ENCODE measurements around the gene POLD2. TPM values are rescaled to one million over a fixed set of nuclear protein-coding genes. Genes with fewer than 3 reads are reported as not detected.

POLD2 gene
- total and polyA plus RNA-seq, 2 of the 8 experiments (the other 6 are each of a cell fraction or from before 2014, with no cell fraction given): 148 to 214 TPM

DNA sequence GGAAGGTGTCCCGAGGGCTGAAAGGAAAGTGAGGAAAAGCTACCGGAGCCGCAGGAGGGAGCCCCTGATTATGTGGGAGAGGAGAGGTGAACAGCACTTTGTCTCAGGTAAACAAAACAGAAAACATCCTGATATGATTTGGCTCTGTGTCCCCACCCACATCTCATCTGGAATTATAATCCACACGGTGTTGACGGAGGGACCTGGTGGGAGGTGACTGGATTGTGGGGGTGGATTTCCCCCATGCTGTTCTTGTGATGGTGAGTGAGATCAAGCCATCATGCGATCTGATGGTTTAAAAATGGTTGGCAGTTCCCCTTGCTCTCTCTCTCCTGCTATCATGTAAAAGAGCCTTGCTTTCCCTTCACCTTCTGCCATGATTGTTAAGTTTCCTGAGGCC lies 3.0 kb downstream of the POLD2 start (continued):
- TF ChIP-seq TEAD4 (IDR thresholded peaks at IDR 0.05; ENCODE audit: low read depth, low read length): no peak
- TF ChIP-seq SIN3A (conservative IDR thresholded peaks at IDR 0.05 in 1 of 2, IDR thresholded peaks at IDR 0.05 in 1 of 2; ENCODE audit: low read depth in 1 of 2, low read length in 2 of 2): no peak
- TF ChIP-seq CEBPB (IDR thresholded peaks at IDR 0.05; ENCODE audit: low read depth, low read length): no peak

Measured in H1 (cell line).